ENCODE results near the gene TNNI3K.

DNA sequence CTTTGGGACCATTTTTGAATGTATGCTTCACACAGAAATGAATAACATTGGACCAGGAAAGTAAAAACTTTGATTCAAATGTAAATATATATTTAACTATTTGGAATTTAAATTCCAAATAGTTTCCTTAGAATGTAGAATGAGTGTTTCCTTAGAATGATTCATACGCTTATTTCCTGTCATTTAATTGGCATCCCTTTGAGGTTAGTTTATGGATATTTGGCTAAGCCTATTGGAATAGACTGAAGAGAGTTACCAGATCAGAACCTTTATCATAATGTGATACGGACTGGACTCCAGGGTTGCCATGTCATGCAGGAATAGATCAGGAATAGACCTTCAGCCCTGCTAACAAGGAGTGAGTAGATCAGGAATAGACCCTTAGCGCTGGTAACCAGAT is 133.1 kb downstream of the TNNI3K start:
- TF ChIP-seq, protein P1, sequence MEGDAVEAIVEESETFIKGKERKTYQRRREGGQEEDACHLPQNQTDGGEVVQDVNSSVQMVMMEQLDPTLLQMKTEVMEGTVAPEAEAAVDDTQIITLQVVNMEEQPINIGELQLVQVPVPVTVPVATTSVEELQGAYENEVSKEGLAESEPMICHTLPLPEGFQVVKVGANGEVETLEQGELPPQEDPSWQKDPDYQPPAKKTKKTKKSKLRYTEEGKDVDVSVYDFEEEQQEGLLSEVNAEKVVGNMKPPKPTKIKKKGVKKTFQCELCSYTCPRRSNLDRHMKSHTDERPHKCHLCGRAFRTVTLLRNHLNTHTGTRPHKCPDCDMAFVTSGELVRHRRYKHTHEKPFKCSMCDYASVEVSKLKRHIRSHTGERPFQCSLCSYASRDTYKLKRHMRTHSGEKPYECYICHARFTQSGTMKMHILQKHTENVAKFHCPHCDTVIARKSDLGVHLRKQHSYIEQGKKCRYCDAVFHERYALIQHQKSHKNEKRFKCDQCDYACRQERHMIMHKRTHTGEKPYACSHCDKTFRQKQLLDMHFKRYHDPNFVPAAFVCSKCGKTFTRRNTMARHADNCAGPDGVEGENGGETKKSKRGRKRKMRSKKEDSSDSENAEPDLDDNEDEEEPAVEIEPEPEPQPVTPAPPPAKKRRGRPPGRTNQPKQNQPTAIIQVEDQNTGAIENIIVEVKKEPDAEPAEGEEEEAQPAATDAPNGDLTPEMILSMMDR (IDR thresholded peaks at IDR 0.05 in 2 of 3, conservative IDR thresholded peaks at IDR 0.05 in 1 of 3; ENCODE audit: control insufficient read depth in 2 of 3, extremely low read depth in 1 of 3, insufficient read depth in 1 of 3, low read depth in 3 of 3, low read length in 3 of 3): no peak
- TF ChIP-seq, protein P2, sequence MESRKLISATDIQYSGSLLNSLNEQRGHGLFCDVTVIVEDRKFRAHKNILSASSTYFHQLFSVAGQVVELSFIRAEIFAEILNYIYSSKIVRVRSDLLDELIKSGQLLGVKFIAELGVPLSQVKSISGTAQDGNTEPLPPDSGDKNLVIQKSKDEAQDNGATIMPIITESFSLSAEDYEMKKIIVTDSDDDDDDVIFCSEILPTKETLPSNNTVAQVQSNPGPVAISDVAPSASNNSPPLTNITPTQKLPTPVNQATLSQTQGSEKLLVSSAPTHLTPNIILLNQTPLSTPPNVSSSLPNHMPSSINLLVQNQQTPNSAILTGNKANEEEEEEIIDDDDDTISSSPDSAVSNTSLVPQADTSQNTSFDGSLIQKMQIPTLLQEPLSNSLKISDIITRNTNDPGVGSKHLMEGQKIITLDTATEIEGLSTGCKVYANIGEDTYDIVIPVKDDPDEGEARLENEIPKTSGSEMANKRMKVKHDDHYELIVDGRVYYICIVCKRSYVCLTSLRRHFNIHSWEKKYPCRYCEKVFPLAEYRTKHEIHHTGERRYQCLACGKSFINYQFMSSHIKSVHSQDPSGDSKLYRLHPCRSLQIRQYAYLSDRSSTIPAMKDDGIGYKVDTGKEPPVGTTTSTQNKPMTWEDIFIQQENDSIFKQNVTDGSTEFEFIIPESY (IDR thresholded peaks at IDR 0.05): no peak
- TF ChIP-seq, protein P3, sequence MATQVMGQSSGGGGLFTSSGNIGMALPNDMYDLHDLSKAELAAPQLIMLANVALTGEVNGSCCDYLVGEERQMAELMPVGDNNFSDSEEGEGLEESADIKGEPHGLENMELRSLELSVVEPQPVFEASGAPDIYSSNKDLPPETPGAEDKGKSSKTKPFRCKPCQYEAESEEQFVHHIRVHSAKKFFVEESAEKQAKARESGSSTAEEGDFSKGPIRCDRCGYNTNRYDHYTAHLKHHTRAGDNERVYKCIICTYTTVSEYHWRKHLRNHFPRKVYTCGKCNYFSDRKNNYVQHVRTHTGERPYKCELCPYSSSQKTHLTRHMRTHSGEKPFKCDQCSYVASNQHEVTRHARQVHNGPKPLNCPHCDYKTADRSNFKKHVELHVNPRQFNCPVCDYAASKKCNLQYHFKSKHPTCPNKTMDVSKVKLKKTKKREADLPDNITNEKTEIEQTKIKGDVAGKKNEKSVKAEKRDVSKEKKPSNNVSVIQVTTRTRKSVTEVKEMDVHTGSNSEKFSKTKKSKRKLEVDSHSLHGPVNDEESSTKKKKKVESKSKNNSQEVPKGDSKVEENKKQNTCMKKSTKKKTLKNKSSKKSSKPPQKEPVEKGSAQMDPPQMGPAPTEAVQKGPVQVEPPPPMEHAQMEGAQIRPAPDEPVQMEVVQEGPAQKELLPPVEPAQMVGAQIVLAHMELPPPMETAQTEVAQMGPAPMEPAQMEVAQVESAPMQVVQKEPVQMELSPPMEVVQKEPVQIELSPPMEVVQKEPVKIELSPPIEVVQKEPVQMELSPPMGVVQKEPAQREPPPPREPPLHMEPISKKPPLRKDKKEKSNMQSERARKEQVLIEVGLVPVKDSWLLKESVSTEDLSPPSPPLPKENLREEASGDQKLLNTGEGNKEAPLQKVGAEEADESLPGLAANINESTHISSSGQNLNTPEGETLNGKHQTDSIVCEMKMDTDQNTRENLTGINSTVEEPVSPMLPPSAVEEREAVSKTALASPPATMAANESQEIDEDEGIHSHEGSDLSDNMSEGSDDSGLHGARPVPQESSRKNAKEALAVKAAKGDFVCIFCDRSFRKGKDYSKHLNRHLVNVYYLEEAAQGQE (IDR thresholded peaks at IDR 0.05; ENCODE audit: low read depth, low read length): no peak

All from GM12878 (cell line).